ENCODE measurements around the gene DTNB. TPM values are rescaled to one million over a fixed set of nuclear protein-coding genes. Genes with fewer than 3 reads are reported as not detected.

DTNB gene
- total and polyA plus RNA-seq, 2 donors (not counting 1 experiment from before 2014, with no cell fraction given), result 25.7 to 37.3 TPM

- TF ChIP-seq EZH2 (IDR thresholded peaks at IDR 0.05; ENCODE audit: borderline replicate concordance, insufficient read depth, low read depth, low read length, poor library complexity, severe bottlenecking), result no peak
- peak; percentile 96 for TF ChIP-seq CTCF (IDR thresholded peaks at IDR 0.05)
- Histone ChIP-seq H3K4me2 (replicated peaks; ENCODE audit: low read depth, low read length, poor library complexity, severe bottlenecking) (peak overlapping the region; percentile 91), H2AFZ (ENCODE audit: insufficient read depth, low read depth, low read length, poor library complexity, severe bottlenecking) (peak overlapping the region; percentile 69), H3K27ac (ENCODE audit: low read length in 2 of 2) (no peak overlapping the region), H4K20me1 (ENCODE audit: control insufficient read depth, insufficient read depth, low read length, poor library complexity, severe bottlenecking) (peaks cover 32% of the 10 kb centered on the region), H3K27me3 (replicated peaks in 1 of 4; ENCODE audit: control extremely low read depth in 1 of 4, control insufficient read depth in 3 of 4, insufficient read depth in 4 of 4, low read length in 3 of 4) (peaks cover 0 to 4% (median 1%) of the 10 kb centered on the region in 4 experiments), H3K9me3 (ENCODE audit: control extremely low read depth in 1 of 3, control insufficient read depth in 2 of 3, insufficient read depth in 1 of 3, low read length in 2 of 3) (no peaks in the 10 kb centered on the region), H3K9ac (ENCODE audit: low read length) (peak overlapping the region; percentile 64), H3K36me3 (replicated peaks in 1 of 2; ENCODE audit: control extremely low read depth in 1 of 2, control insufficient read depth in 1 of 2, extremely low read depth in 1 of 2, insufficient read depth in 2 of 2, low read length in 1 of 2) (peaks cover 0 to 2% of the 10 kb centered on the region in 2 experiments), H3K4me1 (ENCODE audit: control insufficient read depth in 2 of 2, insufficient read depth in 2 of 2, low read length in 2 of 2) (peaks cover 8 to 10% of the 10 kb centered on the region in 2 donors), H3K79me2 (ENCODE audit: control insufficient read depth, insufficient read depth, low read length) (peaks cover 13% of the 10 kb centered on the region), H3K4me3 (ENCODE audit: control extremely low read depth in 1 of 5, extremely low read depth in 1 of 5, insufficient read depth in 1 of 5, low read depth in 2 of 5, low read length in 4 of 5) (peak overlapping the region in 4 of 5 experiments; percentile 37 to 70 (median 55))
- ATAC-seq (ENCODE audit: low read depth) (peak; percentile 91), DNase-seq (peak; percentile 90)
- ChIA-PET CTCF (interaction anchor here (1.0 to 2.0 kb wide), 9 partner anchors 11 to 224 kb away, joined by 3 to 19 read pairs (median 4); no protein-coding TSS in a partner anchor), POLR2A (interaction anchor here (0.6 to 0.7 kb wide), 2 partner anchors 66 kb away, joined by 3 to 6 read pairs; no protein-coding TSS in a partner anchor)
- peak overlapping the region; percentile 87 for H3K27ac Mint-ChIP-seq
- H3K4me3 Mint-ChIP-seq, result peak overlapping the region; percentile 85
- peaks cover 20% of the 10 kb centered on the region for H3K4me1 Mint-ChIP-seq
- no peaks in the 10 kb centered on the region for H3K27me3 Mint-ChIP-seq
- intact Hi-C loops (cut with micrococcal nuclease), result loop anchor here (1.0 to 5.0 kb wide), 5 partner anchors 20 to 224 kb away; no protein-coding TSS in a partner anchor
- WGBS (ENCODE audit: insufficient coverage), result 8% methylated on average over 39 of the region's 45 CpGs
- no peaks in the 10 kb centered on the region for H3K9me3 Mint-ChIP-seq (ENCODE audit: insufficient read depth)
Measured at GRCh38 chr2:25342372-25343186, 330.8 kb downstream of the DTNB start.

Data from B cell (primary cell).